ENCODE measurements around the gene RPL23. TPM values are rescaled to one million over a fixed set of nuclear protein-coding genes. Genes with fewer than 3 reads are reported as not detected.
A peak's percentile ranks its signal among the peaks of the same experiment; 100 is the strongest.

Gene RPL23
- total RNA-seq (2014; rRNA removed; shearing (Covaris generic)) = 817 and 952 TPM in 2 replicates

DNA sequence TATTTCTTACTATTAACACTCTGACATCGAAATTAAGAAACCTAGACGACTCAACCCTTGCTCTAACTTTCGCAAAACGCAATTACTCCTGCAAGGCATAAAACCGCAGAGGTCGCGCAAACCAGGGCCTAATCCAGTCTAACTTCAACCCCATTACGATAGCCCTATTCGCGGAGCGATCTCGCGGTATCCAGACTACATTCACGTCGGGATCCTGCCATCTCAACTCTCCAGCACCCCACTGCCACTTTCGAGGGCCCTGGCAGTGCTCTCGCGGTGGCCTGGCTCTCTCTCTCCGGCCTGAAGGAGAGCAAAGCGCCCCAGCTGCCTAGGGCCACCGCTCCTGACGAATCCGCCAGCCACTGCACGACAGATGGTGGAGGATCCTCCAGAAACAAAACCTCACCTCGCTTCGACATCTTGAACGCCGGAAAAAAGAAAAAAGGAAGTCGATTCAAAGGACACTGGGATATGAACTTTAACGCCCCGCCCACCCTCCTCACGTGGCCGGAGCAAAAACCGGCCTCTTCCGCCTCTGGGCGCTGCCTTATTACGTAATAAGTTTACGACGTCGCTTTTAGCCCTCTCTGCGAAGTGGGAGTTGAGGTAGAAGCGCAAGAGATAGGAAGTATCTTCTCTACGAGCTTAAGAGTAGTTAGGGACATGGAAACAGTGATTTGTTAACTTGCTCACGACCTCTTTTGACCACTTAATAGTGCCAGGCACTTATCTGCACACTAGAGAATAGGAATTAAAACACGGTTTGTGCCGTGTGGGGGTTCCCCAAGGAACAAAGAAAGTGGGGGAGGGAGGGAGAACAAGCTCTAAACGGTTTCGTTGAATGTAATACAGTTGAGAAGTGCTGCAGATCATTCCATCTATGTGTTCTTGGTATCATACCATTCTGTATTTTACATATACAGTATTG, at the start of gene RPL23:
TSS of gene RPL23 (minus strand) at position 430 of the 928 bp plus-strand sequence. CDS start at position 419, 11 bp downstream.
- H3K9me3 ChIP-seq (replicated peaks) = no peaks in the 10 kb centered on the region
- peak within 1 kb of the TSS; percentile 61 for H3K4me3 ChIP-seq
- peak; percentile 95 to 96 for DNase-seq (ENCODE audit: low read depth in 1 of 2, low spot score in 2 of 2)
- H3K36me3 ChIP-seq = peaks cover 47% of the 10 kb centered on the region
- H3K27ac ChIP-seq = peak within 1 kb of the TSS; percentile 94
- peaks cover 16% of the 10 kb centered on the region for H3K4me1 ChIP-seq (replicated peaks)
- no peaks in the 10 kb centered on the region for H3K27me3 ChIP-seq (replicated peaks)

DNA sequence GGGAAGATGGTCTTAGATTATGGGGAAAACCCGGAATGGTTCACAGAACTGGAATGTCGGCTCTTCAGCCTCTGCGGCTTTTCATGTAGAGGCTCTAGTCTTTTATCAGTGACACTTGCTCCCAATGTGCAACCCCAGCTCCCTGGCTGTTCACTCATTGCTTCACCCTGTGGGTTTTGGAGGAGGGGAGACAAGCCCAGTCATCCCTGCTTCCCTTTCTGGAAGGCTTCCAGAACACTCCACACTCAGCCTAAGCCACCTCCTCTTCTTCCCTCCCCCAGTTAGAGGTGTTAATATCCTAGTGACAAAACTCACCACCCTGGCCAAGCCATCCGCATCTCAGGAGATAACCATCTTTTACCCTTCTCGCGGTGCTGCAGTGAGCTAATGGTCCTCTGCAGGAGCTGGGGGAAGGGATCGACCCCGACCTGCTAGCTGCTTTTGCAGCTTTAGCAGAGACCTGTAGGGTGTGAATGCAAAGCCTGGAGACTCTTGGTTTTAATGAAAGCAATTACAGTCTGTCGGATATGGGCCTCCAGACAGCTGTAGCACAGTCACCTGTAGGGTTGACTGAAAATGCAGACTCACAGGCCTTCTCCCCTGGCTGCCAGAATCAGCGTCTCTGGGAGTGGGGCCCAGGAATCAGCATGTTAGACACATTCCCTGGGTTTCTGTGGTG, 47.6 kb upstream of the RPL23 start:
- peaks cover 14% of the 10 kb centered on the region for H3K4me1 ChIP-seq (replicated peaks)
- no peak overlapping the region for H3K27ac ChIP-seq
- H3K9me3 ChIP-seq (replicated peaks) = no peaks in the 10 kb centered on the region
- H3K27me3 ChIP-seq (replicated peaks) = no peaks in the 10 kb centered on the region
- peaks cover 97% of the 10 kb centered on the region for H3K36me3 ChIP-seq
- H3K4me3 ChIP-seq = no peak overlapping the region
- DNase-seq (ENCODE audit: low read depth in 1 of 2, low spot score in 2 of 2) = peak; percentile 52 to 74

DNA sequence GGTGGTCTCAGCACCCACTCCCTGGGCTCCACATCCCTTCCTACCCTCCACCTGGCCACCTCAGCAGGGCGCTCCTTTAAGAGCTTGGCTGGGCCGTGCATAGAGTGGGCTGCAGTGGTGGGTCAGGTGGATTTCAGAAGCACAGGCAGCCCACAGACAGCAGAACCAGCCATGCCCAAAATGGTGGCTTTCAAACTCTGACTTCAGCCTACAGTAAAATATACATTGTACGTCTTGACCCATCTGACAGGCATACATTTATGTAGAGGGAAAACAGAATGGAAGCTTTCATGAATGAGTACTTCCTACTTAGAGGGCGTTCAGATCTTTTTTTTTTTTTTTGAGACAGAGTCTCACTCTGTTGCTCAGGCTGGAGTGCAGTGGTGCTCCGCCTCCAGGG, 45.9 kb upstream of the RPL23 start:
- peaks cover 12% of the 10 kb centered on the region for H3K4me1 ChIP-seq (replicated peaks)
- no peak overlapping the region for H3K27ac ChIP-seq
- H3K9me3 ChIP-seq (replicated peaks) = no peaks in the 10 kb centered on the region
- peaks cover 95% of the 10 kb centered on the region for H3K36me3 ChIP-seq
- DNase-seq (ENCODE audit: low read depth in 1 of 2, low spot score in 2 of 2) = no peak
- H3K4me3 ChIP-seq = no peak overlapping the region
- H3K27me3 ChIP-seq (replicated peaks) = no peaks in the 10 kb centered on the region

DNA sequence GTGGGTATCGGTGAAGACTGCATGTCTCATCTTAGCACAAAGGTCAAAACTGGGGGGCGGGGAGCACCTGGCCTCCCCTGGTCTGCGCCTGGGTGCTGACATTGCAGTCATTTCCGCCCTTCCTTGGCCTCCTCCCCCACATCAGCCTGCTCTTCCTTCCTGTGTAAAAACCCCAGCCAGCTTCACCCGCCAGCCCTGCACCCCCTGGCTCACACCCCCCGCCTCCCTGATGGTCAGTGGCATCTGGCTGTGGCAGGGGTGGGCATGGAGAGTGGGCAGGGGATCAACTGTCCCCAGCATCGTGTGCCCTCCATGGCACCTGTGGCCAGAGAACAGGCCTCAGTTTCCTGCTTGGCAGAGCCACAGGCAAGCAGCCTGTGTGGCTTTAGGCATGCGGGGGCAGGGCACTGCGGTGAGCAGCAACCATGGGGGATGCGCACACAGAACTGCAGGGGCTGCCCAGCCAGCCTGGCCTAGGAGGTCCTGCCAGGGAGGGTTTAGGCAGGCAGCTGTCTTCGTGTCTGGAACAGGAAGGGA, 45.4 kb upstream of the RPL23 start:
- Histone ChIP-seq H3K27me3 (replicated peaks) (no peaks in the 10 kb centered on the region), H3K9me3 (replicated peaks) (no peaks in the 10 kb centered on the region), H3K4me3 (no peak overlapping the region), H3K27ac (no peak overlapping the region), H3K36me3 (peaks cover 95% of the 10 kb centered on the region), H3K4me1 (replicated peaks) (peaks cover 12% of the 10 kb centered on the region)
- no peak for DNase-seq (ENCODE audit: low read depth in 1 of 2, low spot score in 2 of 2)

DNA sequence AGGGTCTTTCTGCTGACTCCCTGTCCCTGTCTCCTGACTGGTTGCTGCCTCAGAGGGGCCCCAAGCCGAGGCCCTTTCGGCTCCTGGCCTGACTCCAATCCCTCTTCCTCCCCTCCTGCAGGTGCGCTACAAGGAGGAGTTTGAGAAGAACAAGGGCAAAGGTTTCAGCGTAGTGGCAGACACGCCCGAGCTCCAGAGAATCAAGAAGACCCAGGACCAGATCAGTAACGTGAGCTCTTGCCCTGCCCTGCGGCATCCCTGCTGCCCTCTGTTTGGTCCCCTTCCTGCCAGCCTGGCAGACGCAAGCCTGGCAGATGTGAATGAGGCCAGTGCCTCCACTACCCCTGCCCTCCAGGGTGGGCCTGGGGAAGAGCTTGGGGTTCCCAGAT, 44.8 kb upstream of the RPL23 start:
- Histone ChIP-seq H3K27ac (no peak overlapping the region), H3K9me3 (replicated peaks) (no peaks in the 10 kb centered on the region), H3K4me3 (no peak overlapping the region), H3K4me1 (replicated peaks) (peaks cover 12% of the 10 kb centered on the region), H3K27me3 (replicated peaks) (no peaks in the 10 kb centered on the region), H3K36me3 (peaks cover 95% of the 10 kb centered on the region)
- no peak for DNase-seq (ENCODE audit: low read depth in 1 of 2, low spot score in 2 of 2)

DNA sequence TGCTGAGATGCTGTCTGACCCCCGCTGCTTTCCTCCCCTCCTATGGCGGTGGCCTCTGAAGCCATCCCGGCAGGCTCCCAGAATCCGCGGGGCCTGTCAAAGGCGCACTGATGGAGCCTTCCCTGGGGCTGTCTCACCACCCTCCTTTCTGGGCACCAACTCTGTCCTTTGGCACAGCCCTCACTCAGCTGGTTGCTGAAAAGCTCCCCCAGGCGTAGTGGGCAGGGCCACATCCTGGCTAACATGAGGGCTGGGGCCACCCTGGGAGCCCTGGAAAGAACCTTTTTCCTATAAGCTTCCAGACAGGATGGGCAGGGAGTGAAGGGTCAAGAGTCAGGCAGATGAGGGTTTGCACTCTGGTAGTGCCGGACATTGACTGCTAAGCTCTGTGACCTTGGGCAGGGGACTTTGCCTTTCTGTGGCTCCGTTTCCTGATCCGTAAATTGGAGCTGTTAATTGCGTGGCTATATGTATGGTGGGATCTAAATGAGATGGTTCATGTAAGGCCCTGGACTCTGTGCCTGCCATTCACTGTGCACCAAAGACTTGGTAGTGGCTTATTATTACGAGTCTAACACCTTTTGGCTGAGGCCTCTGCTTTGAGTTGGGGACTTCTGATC, 44.3 kb upstream of the RPL23 start:
- no peaks in the 10 kb centered on the region for H3K9me3 ChIP-seq (replicated peaks)
- H3K27me3 ChIP-seq (replicated peaks) = no peaks in the 10 kb centered on the region
- H3K36me3 ChIP-seq = peaks cover 95% of the 10 kb centered on the region
- H3K4me3 ChIP-seq = no peak overlapping the region
- peaks cover 12% of the 10 kb centered on the region for H3K4me1 ChIP-seq (replicated peaks)
- H3K27ac ChIP-seq = no peak overlapping the region
- DNase-seq (ENCODE audit: low read depth in 1 of 2, low spot score in 2 of 2) = no peak

DNA sequence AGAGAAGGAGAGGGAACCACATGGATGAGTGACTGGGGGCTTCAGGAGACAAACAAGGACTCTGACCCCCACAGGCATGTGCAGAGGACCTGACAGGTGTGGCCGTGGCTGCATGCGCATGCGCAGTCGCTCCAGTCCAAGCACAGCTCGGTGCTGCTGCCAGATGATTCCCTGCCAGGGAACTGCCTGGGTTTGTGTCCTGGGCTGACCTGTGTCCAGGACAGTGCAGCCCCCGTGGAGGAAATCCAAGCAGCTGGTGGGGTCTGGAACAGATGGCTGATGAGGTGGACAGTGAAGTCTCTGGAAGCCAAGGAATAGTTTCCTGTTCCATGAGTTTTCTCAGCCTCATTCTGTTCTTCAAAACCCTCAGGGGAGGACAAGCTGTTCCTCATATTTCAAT, 43.7 kb upstream of the RPL23 start:
- no peak for DNase-seq (ENCODE audit: low read depth in 1 of 2, low spot score in 2 of 2)
- Histone ChIP-seq H3K36me3 (peaks cover 96% of the 10 kb centered on the region), H3K4me3 (no peak overlapping the region), H3K27ac (no peak overlapping the region), H3K4me1 (replicated peaks) (peaks cover 12% of the 10 kb centered on the region), H3K27me3 (replicated peaks) (no peaks in the 10 kb centered on the region), H3K9me3 (replicated peaks) (no peaks in the 10 kb centered on the region)

DNA sequence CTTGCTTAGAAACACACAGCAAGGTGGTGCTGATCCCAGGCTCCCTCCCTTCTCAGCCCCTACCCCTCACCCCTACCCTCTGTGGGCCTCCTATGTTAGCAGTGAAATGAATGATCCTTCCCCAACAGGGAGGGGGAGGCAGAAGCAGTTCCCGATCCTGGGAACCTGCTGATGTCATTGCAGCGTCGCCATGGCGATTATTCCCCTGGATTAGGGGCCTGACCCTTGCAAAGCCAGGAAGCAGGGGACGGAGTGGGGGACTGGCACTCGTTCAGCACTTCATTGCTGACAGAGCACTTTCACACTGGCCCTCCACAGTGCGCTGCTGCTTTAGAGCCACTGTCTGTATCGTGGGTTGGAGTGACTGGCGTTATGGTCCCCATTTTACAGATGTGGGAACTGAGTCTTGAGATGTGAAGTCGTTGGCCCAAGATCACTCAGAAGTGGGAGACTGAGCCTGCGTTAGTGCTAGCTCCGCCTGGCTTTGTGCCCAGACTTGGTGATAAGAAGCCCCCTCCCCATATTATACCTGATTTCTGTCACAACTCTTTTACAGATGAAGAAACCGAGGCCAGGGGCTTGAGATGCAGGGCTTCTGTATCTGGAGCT, 42.9 kb upstream of the RPL23 start:
- H3K9me3 ChIP-seq (replicated peaks) = no peaks in the 10 kb centered on the region
- H3K4me3 ChIP-seq = no peak overlapping the region
- H3K27me3 ChIP-seq (replicated peaks) = no peaks in the 10 kb centered on the region
- peaks cover 12% of the 10 kb centered on the region for H3K4me1 ChIP-seq (replicated peaks)
- H3K36me3 ChIP-seq = peaks cover 96% of the 10 kb centered on the region
- DNase-seq (ENCODE audit: low read depth in 1 of 2, low spot score in 2 of 2) = no peak
- no peak overlapping the region for H3K27ac ChIP-seq

DNA sequence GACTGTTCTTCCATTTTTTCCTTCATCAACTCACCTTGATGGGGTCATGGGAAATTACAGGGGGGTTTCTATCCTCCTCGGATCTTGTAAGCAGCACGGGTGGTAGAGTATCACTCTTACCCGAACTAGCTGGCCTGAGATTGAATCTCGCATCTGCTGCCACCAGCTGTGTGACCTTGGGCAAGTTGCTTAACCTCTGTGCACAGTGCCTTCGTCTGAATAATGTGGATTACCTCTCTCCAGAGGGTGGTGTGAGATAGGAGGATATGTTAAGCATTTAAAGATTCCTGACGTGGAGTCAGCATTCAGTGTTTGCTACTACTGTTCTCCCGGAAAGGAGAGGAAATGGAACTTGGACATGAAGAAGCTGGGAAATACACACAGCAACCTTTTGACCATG, 40.8 kb upstream of the RPL23 start:
- H3K27ac ChIP-seq = no peak overlapping the region
- H3K4me3 ChIP-seq = no peak overlapping the region
- H3K4me1 ChIP-seq (replicated peaks) = no peaks in the 10 kb centered on the region
- peaks cover 97% of the 10 kb centered on the region for H3K36me3 ChIP-seq
- no peak for DNase-seq (ENCODE audit: low read depth in 1 of 2, low spot score in 2 of 2)
- no peaks in the 10 kb centered on the region for H3K9me3 ChIP-seq (replicated peaks)
- H3K27me3 ChIP-seq (replicated peaks) = no peaks in the 10 kb centered on the region

DNA sequence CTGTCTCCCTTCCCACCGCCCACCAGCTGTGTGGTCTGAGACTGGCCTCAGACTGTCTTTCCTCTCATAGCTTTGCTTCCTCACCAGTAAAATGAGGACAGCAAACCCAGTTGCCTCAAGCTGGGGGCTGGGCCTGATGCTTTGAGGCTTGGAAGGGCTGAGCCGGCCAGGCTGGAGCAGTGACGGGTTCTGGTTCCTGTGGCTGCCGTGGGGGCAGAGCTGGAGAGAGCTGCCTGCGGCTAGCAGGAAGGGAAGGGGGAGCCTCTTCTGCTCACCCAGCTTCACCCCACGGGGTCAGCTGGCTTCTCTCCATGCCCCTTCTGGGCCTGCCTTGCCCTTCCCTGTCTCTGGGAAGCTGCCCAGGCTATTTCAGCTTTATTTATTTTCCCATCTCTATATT, 40.1 kb upstream of the RPL23 start:
- Histone ChIP-seq H3K27ac (no peak overlapping the region), H3K9me3 (replicated peaks) (no peaks in the 10 kb centered on the region), H3K27me3 (replicated peaks) (no peaks in the 10 kb centered on the region), H3K4me1 (replicated peaks) (no peaks in the 10 kb centered on the region), H3K36me3 (peaks cover 97% of the 10 kb centered on the region), H3K4me3 (no peak overlapping the region)
- no peak for DNase-seq (ENCODE audit: low read depth in 1 of 2, low spot score in 2 of 2)

DNA sequence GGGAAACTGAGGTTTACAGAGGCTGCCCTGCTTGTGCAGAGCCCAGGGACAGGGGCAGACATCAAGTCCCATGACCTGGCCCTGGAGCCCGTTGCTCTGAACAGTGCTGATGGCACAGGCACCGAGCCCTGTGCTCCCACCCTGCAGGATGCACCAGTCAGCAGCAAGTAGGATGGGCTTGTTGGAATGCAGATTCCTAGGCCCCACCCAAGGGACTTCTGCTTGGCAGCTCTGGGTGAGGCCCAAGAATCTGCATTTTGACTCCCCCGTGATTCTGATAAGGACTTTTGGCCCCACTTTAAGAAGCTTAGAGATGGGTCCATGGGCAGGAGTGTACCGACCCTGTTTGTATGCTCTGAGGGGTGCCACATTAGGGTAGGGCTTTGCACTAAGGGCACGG, 39.6 kb upstream of the RPL23 start:
- no peaks in the 10 kb centered on the region for H3K4me1 ChIP-seq (replicated peaks)

DNA sequence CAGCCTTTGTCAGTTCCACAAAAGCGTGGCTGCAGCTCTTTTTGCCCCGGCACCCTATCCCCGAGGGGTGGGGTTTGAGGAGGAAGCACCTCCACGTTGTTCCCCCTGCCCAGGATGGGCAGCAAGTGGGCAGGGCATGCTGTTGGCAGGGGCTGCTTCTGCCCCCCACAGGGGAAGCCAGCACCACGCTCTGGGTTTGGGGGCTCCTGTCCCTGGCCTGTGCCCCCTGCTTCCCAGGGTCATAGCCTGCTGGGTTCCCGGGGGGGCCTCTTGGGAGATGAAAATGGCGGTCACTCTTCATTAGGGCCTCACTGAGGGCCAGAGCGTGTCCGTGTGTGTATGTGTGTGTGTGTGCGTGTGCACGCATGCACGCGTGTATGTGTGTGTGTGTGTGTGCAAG, 39.1 kb upstream of the RPL23 start:
- Histone ChIP-seq H3K36me3 (peaks cover 96% of the 10 kb centered on the region), H3K4me3 (no peak overlapping the region), H3K27ac (no peak overlapping the region), H3K4me1 (replicated peaks) (no peaks in the 10 kb centered on the region), H3K27me3 (replicated peaks) (no peaks in the 10 kb centered on the region), H3K9me3 (replicated peaks) (no peaks in the 10 kb centered on the region)
- no peak for DNase-seq (ENCODE audit: low read depth in 1 of 2, low spot score in 2 of 2)

More for the DNA sequence above, 39.6 kb upstream of the RPL23 start:
- Histone ChIP-seq H3K36me3 (peaks cover 96% of the 10 kb centered on the region), H3K9me3 (replicated peaks) (no peaks in the 10 kb centered on the region), H3K27me3 (replicated peaks) (no peaks in the 10 kb centered on the region), H3K27ac (no peak overlapping the region), H3K4me3 (no peak overlapping the region)
- no peak for DNase-seq (ENCODE audit: low read depth in 1 of 2, low spot score in 2 of 2)

DNA sequence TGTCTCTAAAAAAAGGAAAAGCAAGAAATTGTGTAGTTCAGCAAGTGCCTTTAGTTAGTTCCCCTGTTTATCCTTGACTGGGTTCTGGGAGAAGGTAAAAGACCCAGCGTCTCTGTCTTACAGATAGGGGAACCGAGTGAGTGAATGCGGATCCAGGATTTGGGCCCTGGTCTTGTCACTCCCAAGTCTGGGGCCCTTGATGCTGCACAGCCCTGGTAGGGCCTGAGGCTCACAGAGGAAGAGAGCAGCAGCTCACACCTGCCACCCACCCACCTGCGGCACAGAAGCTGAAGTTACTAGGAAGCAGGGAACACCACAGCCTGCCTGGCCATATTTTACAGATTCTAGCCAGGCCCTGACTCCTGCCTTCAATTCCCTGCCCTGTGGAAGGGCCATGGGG, 38.6 kb upstream of the RPL23 start:
- no peak overlapping the region for H3K4me3 ChIP-seq
- peaks cover 96% of the 10 kb centered on the region for H3K36me3 ChIP-seq

More for the DNA sequence above, 38.6 kb upstream of the RPL23 start:
- no peaks in the 10 kb centered on the region for H3K4me1 ChIP-seq (replicated peaks)
- DNase-seq (ENCODE audit: low read depth in 1 of 2, low spot score in 2 of 2) = no peak
- H3K27ac ChIP-seq = no peak overlapping the region
- H3K27me3 ChIP-seq (replicated peaks) = no peaks in the 10 kb centered on the region
- no peaks in the 10 kb centered on the region for H3K9me3 ChIP-seq (replicated peaks)

All from SJSA1 (cell line).